ENCODE data around the gene TC2N.

DNA sequence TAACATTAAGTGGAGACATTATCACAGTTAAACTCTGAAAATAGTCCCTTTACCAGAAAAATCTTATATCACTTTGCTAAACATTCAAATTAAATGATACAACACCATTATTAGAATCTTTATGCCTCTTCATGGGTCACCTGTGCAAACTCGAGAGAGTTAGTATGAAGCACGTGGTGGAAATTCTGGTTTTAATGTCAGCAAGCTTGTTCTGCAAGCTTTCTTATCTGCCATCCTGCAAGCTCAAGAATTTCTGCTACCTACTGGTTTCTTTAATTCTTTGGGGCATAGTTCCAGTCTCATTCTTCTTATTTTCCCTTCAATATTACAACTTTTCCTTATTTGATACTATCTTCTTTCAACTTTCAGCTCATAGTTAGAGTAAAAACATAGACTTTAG, 136.3 kb downstream of the TC2N start:
- TF ChIP-seq, protein P1, sequence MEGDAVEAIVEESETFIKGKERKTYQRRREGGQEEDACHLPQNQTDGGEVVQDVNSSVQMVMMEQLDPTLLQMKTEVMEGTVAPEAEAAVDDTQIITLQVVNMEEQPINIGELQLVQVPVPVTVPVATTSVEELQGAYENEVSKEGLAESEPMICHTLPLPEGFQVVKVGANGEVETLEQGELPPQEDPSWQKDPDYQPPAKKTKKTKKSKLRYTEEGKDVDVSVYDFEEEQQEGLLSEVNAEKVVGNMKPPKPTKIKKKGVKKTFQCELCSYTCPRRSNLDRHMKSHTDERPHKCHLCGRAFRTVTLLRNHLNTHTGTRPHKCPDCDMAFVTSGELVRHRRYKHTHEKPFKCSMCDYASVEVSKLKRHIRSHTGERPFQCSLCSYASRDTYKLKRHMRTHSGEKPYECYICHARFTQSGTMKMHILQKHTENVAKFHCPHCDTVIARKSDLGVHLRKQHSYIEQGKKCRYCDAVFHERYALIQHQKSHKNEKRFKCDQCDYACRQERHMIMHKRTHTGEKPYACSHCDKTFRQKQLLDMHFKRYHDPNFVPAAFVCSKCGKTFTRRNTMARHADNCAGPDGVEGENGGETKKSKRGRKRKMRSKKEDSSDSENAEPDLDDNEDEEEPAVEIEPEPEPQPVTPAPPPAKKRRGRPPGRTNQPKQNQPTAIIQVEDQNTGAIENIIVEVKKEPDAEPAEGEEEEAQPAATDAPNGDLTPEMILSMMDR (IDR thresholded peaks at IDR 0.05) = no peak
- no peak for TF ChIP-seq POLR2A (IDR thresholded peaks at IDR 0.05)

Data from adrenal gland (tissue), 5 donors.